GM19239 (cell line): ENCODE measurements around the gene CALHM1.
"Not testable (repeated sequence)": the region's sequence is repeated elsewhere in the genome, so short reads cannot be mapped to it uniquely, and the experiment has no call there.

Experiments used
- DNase-seq: peaks from one replicate; pipeline ENCODE4 v3.0.0; 2011; ENCODE audit warnings: low spot score; ENCODE audit not compliant: insufficient read length
- FAIRE-seq: peaks from 2 replicates; lab custom pipeline; 2011; peaks lifted over from hg19 to GRCh38; lab: Jason Lieb, UNC

Gene CALHM1

DNA sequence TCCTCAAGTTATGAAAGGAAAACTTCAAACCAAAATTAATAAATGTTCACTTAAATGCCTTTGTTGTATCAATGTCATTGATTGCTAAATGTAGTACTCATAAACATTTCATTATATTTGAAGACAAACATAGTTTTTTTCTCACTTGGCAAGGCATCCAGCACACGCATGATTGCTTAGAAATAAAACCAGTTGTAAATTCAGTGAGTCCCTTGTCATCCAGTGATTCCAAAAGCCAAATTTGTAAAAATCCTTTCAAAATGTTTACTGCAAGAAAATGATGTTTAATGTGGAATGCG lies 28.7 kb upstream of the CALHM1 start:
- FAIRE-seq: no peak
- no peak for DNase-seq

- FAIRE-seq, DNase-seq: not testable (repeated sequence)
Measured at GRCh38 chr10:103486635-103487409, 28.1 kb upstream of the CALHM1 start.

- FAIRE-seq (peak; percentile 98), DNase-seq (peak; percentile 67)
Measured at GRCh38 chr10:103481974-103482531, 23.4 kb upstream of the CALHM1 start.

GRCh38 chr10:103480521-103480920 lies 21.8 kb upstream of the CALHM1 start:
- no peak for DNase-seq
- no peak for FAIRE-seq

- FAIRE-seq: no peak
- no peak for DNase-seq
Measured at GRCh38 chr10:103479135-103479534, 20.4 kb upstream of the CALHM1 start, which contains the start of gene CALHM3. Gene CALHM3, minus strand, starts transcription at chr10:103479240. Its CDS starts 208 bp downstream, at chr10:103479032.

DNA sequence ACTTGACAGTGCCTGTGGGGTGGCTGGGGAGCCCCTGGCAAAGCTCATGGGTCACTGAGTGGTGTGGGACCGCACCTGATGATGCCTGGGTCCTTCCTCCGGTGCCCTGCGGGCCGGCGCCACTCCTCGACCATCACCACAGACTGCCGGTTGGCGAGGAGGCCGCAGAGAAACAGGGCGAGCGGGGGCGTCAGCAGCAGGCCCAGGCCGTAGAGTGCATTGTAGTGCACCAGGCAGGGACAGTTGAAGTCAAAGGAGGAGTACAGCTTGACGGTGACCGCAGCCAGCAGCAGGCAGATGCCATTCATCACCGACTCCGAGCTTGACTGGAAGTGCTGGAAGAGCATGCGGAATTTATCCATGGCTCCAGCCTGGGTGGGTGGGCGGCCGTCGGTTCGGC lies 20.0 kb upstream of the CALHM1 start:
- DNase-seq (no peak), FAIRE-seq (no peak)

- no peak for FAIRE-seq
- no peak for DNase-seq
Measured at GRCh38 chr10:103476046-103476768, 17.5 kb upstream of the CALHM1 start.

DNA sequence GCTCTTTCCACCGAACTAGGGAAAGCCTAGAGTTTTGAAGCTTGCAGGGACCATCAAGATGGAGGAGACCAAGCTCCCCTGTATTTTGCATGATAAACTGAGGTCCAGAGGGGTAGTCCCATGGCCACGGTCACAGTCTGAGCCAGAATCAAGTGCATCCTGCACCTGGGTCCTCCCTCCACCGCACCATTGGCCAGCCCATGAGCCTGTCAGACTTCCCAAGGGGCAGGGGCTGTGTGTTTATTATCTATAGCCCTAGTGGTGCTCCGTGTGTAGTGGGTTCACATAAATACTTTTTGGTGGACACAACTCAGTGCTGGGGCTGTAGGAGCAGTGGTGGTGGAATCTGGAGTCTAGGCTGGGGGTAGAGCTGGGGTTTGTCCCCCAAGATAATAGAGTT lies 16.7 kb upstream of the CALHM1 start:
- no peak for DNase-seq
- no peak for FAIRE-seq

DNA sequence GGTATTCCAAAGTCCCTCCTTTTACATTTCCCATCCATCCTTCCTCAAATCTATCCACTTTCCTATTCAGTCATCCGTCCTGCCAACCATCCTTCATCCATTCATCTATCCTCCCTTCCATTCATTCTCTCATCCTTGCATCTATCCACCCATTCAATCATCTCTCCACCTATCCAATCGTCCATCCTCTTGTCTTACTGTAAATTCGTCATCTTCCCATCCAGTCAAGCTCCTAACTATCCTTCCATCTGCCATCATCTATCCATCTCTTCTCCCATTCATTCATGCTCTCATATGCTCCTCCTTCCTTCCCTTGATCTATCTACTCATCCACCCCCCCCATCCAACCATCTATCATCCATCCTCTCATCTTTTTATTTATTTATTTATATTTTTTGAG lies 15.4 kb upstream of the CALHM1 start:
- FAIRE-seq: no peak
- no peak for DNase-seq

DNA sequence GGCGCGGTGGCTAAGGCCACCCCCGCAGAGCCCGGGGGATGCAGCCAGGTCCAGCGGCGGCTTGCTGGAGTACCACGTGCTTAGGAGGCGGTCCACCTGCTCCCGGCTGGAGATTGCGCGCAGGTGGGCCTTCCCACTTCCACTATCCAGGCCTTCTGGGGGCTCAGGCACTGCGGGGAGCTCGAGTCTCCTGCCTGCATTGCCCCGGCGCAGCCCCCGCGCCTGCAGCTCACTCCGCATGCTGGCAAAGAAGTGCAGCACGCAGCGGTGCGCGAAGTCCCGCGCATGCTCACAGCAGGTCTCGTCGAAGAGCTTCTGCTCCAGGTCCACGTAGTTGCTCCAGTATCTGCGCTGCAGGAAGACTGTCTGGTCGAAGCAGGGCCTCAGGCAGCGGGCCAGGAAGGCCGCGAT lies 14.6 kb upstream of the CALHM1 start:
- DNase-seq (no peak), FAIRE-seq (no peak)

GRCh38 chr10:103472005-103472404 lies 13.3 kb upstream of the CALHM1 start:
- FAIRE-seq (peak; percentile 80), DNase-seq (no peak)

DNA sequence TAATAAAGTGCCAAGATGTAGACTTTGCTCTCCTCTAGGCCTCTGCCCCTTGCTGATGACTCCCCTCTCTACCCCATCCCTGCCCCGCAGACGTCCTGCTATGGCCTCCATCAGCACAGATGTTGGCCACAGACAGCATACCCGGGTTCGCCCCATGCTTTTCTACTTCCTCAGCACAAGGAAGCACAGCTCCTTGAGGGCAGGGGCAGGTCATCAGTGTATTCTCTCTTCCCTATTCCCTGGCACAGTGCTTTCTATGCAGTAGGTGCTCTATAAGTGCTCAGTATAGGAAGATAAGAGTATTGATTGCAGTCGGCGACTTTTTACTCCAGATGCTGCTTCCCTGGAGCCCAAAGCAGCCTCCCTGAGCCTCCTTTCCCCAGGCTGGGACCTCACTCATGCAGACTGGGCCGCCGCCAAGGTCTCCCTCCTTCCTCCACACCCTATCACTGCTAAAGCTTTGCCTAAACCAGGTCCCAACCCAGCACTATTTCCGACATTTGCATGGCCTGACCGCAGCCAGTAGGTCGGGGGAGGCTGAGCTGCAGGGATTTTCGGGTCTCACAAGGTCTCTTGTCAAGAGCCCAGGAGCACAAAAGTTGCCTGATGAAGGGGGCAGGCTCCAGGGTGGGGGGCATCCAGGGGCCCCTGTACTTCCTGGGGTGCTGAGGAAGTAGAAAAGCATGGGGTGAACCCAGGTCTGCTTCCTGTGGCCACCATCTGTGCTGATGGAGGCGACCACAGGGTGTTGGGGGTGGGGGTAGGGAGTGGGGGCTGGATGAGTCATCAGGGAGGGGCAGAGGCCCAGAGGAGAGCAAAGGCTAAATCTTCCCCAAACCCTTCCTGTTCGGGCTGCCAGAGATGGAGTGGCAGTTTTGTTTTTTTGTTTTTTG lies 12.3 kb upstream of the CALHM1 start:
- FAIRE-seq: peak; percentile 99

DNA sequence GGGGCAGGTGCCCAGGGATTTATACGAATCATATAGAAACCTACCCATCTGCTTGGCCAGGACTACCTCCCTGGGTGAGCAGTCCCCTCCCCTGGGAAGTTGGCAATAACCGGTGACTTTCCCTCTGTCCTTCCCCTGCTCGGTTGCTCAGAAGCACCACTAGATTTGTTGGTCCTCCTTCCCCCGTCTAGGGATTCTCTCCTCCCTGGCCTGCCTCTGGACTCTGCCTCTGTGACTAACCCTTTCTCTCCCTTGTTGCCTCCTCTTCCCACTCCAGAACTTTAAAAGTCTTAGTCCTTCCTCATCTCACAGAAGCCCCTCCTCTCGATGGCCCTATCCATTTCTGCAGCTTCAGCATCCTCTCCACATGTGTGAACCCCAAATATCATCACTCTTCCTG lies 10.5 kb upstream of the CALHM1 start:
- DNase-seq: no peak
- peak; percentile 45 for FAIRE-seq

More for the DNA sequence above, 12.3 kb upstream of the CALHM1 start:
- DNase-seq: peak; percentile 72

- FAIRE-seq (peak; percentile 80), DNase-seq (no peak)
Measured at GRCh38 chr10:103467406-103467805, 8.7 kb upstream of the CALHM1 start.

DNA sequence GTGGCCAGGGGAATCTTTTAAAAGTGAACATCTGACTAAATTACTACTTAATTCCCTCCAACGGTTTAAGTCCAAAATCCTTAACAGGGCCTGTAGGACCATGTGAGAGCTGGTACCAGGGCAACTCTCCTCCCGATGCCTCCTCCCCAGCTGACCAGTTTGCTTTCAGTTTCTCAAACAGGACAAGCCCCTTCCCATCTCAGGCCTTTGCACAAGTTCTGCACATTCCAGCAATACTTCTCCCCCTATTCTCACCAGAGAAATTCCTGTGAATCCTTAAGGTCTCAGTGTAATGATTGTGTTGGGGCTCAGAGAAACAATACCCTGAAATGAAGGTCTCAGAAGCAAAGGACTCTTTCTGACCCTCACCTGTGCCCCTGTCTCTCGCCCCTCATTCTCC lies 8.0 kb upstream of the CALHM1 start:
- FAIRE-seq (peak; percentile 74), DNase-seq (no peak)

- FAIRE-seq (no peak), DNase-seq (no peak)
Measured at GRCh38 chr10:103465411-103466179, 6.9 kb upstream of the CALHM1 start.

DNA sequence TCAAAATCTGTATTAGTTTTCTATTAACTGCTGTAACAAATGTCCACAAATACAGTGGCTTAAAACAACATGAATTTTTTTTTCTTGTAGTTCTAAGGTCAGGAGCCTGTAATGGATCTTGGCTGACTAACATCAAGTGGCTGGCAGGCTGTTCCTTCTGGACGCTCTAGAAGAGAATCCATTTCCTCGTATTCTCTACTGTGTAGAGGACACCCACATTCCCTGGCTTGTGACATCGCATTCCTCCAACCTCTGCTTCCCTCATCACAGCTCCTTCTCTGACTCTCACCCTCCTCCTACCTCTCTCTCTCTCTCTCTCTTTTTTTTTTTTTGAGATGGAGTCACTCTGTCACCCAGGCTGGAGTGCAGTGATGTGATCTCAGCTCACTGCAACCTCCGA lies 4.8 kb upstream of the CALHM1 start:
- FAIRE-seq (no peak), DNase-seq (no peak)

DNA sequence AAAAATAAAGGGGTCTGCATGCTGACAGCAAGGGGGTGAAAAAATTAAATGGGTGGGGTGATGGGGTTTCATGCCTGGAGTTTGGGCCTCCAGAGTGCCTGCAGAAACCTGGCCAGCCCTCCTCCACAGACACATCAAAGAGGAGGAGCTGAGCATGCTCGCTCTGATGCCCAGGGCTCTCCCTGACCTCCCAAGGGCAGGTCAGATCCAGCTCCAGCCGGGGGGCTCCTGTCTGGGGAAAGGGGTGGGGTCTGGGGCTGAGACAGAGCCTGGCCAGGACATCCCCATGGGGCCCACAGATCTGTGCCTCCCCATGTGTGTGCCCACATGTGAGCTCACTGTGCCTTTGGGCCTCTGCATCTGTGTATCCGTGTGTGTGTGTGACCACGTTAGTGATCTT lies 915 bp upstream of the CALHM1 start:
- DNase-seq (no peak), FAIRE-seq (no peak)

- no peak for FAIRE-seq
- no peak for DNase-seq
Measured at GRCh38 chr10:103457896-103458583, 660 bp downstream of the CALHM1 start.
